Breast epithelium (tissue), 3 donors: Measurements from ENCODE around the gene FBXO46.

Experiments used
- CTCF ChIP-seq, 3 donors: fragments of 450-650 bp; IDR thresholded peaks; one replicate each; pipeline ENCODE4 v1.5.1; 2016 to 2017; ENCODE audit warnings: antibody characterized with exemption in 3 of 3, mild to moderate bottlenecking in 3 of 3, moderate library complexity in 3 of 3
- POLR2AphosphoS5 ChIP-seq, 3 donors: sonication (generic); formaldehyde crosslinking; IDR thresholded peaks; one replicate each; pipeline ENCODE4 v1.6.1; 2017; ENCODE audit warnings: antibody characterized with exemption in 3 of 3

DNA sequence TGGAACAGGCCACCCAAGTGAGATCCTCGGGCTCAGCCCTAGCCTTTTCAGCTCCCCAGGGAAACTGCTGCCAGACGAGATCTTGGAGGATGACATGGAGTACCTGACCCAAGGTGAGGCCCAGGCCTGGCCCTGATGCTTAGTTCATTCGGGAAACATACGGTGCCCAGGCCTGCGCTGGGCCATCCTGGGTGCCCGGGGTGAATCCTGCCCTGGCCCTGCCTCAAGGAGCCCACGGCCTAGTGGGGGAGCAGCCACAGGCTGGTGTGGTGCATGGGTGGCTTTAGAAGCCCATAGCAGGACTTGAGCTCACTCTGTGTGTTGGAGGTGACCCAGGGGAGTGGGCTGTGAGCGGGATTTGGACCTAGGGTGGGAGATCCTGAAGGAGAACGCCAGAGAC is 28.2 kb upstream of the FBXO46 start:
- TF ChIP-seq CTCF (IDR thresholded peaks at IDR 0.05): no peak
- no peak for TF ChIP-seq POLR2AphosphoS5 (IDR thresholded peaks at IDR 0.05)
